Limb (tissue), 2 donors: ENCODE measurements around the gene RPL21.
"Not testable (repeated sequence)": the region's sequence is repeated elsewhere in the genome, so short reads cannot be mapped to it uniquely, and the experiment has no call there.

Source experiments
- DNase-seq, 2 donors: peaks; one replicate each; pipeline ENCODE4 v3.0.0-alpha.2; 2016; ENCODE audit errors: extremely low spot score in 2 of 2

Gene RPL21

DNA sequence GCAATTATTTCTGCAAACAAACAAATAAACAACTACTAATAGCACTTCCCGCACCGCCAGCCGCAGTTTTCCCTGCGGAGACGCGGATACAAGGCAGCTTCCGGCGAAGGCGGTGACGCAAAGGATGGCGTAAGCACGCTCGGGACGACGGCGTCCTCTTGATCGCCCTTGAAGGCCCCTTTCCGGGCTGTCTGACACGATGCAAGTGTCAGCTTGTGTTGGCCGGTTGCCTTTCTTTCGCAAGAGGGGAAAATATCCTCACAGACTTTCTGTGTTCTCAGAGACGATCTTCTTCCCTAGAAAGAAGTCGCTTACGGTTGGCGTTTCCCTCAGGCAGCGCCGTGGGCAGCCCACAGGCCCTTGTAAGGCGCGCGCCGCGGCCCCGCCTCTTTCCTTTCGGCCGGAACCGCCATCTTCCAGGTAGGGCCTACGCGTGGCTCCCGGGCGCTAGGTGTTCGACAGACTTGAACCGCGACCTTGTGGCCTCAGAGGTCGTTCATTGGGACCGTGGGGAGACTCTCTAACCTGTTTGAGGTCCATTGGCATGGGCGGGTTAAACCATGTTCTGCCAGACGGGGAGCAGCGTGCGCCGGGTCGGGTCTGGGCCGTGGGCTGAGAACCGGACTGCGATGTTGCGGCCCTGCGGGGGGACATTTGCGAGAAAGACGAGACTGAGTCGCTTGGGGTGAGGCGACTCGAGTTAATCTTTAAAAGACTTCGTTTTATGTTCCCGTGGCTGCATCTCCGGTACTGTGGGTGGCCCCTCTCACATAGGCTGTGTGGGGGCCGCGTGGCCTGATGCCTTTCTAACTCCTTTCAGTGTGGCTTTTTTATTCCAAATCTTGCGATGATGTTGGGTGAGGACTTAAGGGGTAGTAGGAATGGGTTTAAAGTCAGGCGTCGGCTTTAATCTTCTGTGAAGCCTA lies at the start of gene RPL21:
TSS of gene RPL21 (plus strand) at position 393 of the 926 bp plus-strand sequence. CDS start 2,219 bp downstream, outside the sequence.
- DNase-seq: peak; percentile 96 to 98

GRCh38 chr13:27201661-27202060 lies 49.7 kb upstream of the RPL21 start:
- no peak for DNase-seq

DNA sequence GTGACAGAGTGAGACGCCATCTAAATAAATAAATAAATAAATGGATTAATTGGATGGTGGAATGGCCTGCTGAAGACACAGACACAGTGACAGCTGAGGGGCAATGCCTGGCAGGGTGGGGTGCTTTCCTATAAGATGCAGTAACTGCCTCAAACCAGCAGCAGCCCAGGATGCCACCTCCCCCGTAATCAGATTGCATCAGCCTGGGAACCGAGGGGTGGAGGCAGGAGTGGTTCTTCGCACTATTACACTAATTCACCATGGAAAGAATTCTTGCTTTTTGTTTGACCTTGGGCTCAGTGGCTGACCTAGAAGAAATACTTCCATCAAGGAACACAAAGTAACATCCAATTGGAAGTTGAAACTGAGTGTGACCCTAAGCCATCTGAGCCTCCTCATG lies 48.2 kb upstream of the RPL21 start:
- DNase-seq: no peak

DNA sequence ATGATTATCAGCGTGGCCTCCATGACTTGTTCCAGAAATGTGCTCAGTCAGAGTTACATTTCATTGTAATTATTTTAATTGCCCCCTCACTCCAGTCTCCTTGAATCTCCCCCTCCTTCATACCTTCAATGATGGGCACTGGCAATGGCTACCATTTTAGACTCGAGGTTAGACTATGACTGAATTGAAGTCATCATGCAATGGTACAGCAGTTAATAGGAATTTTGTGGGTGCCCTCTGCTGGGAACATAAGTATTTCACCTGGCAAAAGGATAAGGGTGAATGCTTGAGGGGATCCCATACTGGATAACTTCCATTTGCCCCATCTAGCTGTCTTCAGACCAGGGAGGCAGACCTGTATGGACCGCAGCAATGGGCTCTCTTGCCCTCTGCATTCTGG lies 47.5 kb upstream of the RPL21 start:
- no peak for DNase-seq

DNA sequence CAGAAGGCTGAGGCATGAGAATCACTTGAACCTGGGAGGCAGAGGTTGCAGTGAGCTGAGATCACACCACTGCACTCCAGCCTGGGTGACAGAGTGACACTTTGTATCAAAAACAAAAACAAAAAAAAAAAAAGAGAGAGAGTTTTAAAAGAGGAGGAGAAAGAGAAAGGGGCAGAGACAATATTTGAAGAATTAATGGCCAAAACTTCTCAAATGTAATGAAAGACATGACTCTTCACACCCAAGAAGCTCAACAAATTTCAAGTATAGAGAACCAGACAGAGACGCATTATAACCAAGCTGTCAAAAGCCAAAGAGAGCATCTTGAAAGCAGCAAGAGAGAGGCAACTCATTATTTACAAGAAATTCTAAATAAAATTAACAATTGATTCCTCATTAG lies 42.8 kb upstream of the RPL21 start:
- DNase-seq: no peak

GRCh38 chr13:27211271-27211670 lies 40.1 kb upstream of the RPL21 start:
- no peak for DNase-seq

DNA sequence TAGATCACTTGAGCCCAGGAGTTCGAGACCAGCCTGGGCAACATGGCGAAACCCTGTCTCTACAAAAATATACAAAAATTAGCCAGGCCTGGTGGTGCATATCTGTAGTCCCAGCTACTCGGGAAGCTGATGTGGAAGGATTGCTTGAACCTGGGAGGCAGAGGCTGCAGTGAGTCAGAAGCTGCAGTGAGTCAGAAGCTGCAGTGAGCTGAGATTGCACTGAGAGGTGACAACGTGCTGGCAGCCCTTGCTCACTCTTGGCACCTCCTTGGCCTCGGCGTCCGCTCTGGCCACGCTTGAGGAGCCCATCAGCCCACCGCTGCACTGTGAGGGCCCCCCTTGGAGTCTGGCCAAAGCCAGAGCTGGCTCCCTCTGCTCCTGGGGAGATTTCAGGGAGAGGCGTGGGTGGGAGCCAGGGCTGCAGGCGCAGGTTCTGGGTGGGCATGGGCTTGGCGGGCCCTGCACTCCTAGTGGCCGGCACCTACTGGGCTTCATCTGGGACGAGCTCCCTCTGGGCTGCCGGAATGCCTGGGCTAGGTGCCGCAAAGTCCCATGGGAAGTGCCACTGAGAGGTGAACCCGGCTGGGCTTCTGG lies 39.5 kb upstream of the RPL21 start:
- DNase-seq: no peak

DNA sequence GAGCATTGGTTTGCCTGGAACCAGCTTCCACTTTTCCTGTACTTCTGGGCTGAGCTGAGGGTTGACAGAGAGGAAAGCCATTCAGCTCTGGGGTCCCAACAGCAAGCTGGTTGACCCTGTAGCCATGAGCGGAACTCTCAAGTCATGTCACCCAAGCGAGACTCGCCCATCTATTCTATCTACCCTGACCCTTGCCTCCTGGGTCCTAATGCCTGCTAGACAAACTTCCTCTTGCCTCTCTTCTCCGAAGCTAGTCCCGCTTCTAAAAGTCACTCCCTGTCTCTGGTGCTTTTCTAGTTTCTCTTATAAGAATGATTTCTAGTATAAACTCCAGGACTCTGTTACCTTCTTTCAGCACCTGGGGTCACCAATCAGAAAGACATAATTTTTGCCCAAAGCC lies 38.0 kb upstream of the RPL21 start:
- not testable (repeated sequence) for DNase-seq

DNA sequence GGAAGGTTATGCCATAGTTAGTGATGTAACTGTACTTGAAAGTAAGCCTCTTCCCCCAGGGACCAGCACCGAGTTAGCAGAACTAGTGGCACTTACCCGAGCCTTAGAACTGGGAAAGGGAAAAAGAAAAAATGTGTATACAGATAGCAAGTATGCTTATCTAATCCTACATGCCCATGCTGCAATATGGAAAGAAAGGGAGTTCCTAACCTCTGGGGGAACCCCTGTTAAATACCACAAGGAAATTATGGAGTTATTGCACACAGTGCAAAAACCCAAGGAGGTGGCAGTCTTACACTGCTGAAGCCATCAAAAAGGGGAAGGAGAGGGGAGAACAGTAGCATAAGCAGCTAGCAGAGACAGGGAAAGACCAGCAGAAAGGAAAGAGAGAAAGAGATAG lies 33.6 kb upstream of the RPL21 start:
- DNase-seq: not testable (repeated sequence)

DNA sequence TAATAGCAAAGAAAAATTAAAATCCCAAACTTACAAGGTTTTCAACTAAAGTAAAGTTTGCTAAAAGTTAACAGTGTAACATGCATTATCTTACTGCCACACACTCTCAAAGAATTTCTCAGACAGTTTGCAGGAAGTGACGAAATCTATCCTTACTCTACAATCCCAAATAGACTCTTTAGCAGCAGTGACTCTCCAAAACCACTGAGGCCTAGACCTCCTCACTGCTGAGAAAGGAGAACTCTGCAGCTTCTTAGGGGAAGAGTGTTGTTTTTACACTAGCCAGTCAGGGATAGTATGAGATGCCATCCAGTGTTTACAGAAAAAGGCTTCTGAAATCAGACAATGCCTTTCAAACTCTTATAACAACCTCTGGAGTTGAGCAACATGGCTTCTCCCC lies 32.5 kb upstream of the RPL21 start:
- not testable (repeated sequence) for DNase-seq

DNA sequence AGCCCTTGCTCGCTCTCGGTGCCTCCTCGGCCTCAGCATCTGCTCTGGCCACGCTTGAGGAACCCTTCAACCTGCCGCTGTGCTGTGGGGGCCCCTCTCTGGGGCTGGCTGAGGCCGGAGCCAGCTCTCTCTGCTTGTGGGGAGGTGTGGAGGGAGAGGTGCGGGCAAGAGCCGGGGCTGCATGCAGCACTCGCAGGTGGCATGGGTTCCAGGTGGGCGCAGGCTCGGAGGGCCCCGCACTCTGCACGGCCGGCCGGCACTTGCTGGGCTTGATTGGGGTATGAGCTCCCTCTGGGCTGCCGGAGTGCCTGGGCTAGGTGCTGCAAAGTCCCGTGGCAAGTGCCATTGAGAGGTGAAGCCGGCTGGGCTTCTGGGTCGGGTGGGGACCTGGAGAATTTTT lies 31.7 kb upstream of the RPL21 start:
- DNase-seq: no peak

DNA sequence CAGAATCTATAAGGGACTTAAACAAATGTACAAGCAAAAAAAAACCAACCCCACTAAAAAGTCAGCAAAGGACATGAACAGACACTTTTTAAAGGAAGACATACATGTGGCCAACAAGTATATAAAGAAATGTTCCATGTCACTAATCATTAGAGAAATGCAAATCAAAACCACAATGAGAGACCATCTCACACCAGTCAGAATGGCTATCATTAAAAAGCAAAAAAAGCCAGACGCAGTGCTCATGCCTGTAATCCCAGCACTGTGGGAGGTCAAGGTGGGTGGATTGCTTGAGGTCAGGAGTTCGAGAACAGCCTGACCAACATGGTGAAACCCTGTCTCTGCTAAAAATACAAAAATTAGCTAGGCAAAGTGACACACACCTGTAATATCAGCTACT lies 29.3 kb upstream of the RPL21 start:
- DNase-seq: not testable (repeated sequence)

DNA sequence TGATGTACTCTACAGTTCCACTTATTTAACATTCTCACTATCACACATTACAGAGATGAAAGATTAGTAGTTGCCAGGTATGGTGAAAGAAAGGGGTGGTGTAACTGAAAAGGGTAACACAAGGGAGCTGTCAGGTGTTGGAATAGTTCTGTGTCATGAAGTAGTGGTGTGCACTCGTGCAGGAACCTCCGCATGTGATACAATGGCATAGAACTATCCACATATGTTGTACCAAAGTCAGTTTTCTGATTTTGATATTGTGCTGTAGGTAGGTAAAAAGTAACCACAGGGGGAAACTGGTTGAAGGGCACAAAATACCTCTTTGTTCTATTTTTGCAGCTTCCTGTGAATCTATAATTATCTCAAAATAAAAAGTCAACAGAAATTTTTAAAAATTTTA lies 24.4 kb upstream of the RPL21 start:
- no peak for DNase-seq

DNA sequence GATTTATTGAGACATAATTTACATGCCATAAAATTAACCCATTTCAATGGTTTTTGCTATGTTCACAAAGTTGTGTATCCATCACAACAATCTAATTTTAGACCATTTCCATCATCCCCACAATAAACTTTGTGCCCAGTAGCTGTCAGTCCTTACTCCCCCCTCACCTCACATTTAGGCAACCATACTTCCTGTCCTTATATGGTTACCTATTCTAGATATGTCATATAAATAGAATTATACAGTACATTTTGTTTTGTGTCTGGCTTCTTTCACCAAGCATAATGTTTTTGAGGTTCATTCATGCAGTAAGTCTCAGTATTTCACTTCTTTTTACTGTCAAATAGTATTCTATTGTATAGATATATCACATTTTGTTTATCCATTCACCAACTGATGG lies 23.2 kb upstream of the RPL21 start:
- DNase-seq: no peak

DNA sequence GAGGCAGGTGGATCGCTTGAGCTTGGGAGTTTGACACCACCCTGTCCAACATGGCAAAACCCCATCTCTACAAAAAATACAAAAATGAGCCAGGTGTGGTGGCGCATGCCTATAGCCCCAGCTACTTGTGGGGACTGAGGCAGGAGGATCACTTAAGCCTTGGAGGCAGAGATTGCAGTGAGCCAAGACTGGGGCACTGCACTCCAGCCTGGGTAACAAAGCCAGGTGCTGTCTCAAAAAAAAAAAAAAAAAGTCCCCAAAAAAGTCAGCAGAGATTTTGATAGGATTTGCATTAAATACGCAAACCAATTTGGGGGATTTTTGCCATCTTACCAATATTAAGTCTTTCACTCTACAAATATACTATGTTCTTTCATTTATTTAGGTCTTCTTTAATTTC lies 21.7 kb upstream of the RPL21 start:
- DNase-seq: no peak

- DNase-seq: no peak
Measured at GRCh38 chr13:27233964-27234363, 17.4 kb upstream of the RPL21 start.

DNA sequence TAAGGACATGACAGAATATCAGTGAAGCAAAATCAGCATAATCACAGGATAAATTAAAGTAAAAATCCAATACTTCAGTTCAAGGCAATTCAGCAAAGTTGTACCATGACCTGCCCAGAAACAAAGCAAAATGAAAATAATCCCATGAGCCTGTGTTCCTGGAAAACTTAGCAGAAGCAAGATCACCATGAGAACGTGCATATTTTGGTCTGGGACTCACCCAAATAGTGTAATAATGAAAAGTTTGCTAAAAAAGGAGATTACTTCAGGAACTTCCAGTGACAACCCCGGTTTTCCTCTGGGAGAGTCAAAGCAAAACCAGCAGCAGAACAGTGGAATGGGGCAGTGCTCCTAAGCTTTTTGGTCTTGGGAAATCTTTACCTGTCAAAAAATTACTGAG lies 14.9 kb upstream of the RPL21 start:
- no peak for DNase-seq

DNA sequence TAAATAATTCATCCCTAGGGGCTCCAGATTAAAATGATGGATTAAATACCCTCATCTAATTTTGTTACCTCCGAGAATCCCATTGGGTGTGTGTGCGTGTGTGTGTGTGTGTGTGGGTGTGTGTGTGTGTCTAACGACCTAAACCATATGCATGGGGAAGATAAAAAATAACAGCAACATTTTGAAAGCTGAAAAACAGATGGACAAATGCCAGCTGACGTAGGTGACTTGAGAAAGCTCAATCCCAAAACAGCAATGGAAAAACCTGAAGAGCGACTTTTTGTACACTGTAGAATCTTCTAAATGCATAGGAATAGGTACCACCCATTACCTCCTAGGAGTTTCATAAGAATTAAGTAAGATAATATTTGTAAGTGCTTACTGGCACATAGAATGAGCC lies 8.7 kb upstream of the RPL21 start:
- DNase-seq: no peak

- DNase-seq: no peak
Measured at GRCh38 chr13:27245610-27246009, 5.7 kb upstream of the RPL21 start.

GRCh38 chr13:27250833-27251165 lies 559 bp upstream of the RPL21 start:
- no peak for DNase-seq

GRCh38 chr13:27252467-27252866 lies 1.1 kb downstream of the RPL21 start:
- DNase-seq: no peak

DNA sequence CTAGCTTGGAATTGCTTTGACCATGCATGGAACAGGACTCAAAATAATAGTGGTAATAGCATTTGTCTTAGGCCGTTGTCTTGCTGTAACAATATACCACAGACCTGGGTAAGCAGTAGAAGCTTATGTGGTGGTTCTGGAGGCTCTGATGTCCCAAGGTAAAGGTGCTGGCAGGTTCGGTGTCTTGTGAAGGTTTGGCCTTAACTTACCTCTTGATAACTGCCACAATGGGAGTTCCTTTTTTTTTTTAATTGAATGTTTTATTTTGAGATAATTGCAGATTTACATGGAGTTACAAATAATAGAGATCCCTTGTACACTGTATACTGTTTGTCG lies 5.8 kb downstream of the RPL21 start:
- DNase-seq: no peak

- no peak for DNase-seq
Measured at GRCh38 chr13:27257648-27258253, 6.4 kb downstream of the RPL21 start.
